NCI-H1436 treated with DMSO at 0.1 percent for 48 hours (cell line): ENCODE results near the gene HDAC8.

Source experiments
- DNase-seq: peaks from one replicate; lab custom pipeline; 2025; lab: John Stamatoyannopoulos, UW

HDAC8 gene

DNA sequence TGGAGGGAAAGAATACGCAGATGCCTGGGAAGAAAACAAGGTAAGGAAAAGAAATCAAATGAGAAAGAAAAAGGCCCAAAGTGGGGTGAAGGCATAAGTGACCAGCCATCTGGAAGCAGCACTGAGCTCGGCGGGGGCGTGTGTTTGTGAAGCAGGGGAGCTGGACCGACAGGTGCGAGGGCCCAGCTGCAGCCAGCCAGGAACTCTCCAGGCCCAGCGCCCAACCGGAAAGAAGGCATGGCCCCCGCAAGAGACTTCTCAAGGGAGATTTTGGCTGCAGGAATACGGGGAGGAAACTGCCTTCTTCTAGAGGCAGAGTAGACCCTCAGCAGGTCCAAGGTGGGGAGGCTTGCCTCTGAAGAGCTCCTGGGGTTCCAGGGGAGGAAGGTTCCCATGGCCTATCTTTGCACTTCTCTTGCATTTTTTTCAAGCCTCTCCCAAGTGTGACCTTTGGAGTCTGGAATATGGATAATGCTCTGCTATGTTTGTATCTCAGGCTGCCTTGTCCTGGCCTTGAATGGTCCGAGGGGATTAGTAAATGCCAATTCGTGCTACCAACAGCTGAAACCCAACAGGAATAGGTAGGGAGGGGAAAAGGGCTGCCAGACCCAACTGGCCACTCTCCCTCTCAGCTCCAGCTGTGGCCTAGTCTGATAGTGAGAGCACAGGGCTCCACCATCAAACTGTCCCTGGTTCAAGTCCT is 256.1 kb downstream of the HDAC8 start:
- DNase-seq, result no peak

DNA sequence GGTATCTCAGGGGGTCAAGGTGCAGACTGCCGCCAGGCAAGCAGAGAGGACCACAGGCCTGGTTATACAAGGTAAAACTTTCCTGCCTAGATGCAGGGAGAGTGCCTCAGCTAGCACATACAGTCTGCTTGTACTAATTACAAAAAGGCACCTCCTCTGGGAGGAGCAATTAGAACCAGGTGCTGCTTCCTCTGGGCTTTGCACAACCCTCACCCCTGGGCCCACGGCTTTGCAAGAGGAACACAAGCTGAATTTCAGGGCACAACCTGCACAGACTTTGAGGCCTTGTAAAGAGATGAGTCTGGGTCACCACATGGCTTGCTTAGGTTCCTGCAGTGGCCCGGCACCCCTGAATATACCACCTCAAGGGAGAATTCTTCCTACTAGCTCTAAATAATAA is 257.8 kb downstream of the HDAC8 start:
- DNase-seq, result peak; percentile 70

DNA sequence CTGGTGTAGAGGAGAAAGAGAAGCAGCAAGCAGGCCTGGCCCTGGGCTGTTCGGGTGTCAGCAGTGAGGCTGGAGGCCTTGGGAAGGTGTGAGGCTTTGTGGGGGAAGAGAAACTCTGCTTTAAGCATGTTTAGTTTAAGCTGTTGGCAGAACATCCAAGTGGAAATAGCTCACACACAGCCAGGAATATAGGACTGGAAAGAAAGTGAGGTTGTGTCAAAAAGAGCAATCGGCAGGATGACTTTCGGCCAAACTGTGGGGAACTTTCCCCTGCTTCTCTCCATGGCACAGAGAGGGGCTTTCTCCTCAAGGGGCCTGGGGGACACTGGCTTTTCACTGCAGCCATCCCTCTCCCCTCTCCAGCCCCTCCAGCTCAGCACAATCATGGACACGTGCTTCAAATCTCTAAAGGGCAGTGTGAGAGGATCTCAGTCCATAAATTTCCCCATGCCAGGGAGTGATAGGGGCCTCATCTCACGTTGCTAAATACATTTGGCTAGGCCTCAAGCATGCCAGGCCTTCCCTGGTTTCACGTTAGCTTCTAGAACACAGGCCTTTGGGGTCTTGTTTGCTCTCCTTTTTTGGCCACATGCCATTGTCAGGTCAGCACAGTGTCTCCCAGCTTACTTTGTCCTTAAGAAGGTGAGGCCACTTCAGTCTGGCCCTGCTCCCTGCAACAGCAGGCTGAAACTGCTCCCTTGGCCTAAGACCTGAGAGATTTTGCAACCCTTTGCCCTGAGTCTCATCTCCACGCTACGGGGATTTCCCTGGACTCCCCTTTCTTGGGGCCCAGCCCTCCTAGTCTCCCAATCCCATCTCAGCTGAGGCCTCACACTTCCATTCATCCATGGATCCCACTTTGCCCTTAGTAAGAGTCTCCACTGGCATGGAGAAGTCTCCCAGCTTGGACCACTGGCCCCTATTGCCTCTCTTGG is 258.7 kb downstream of the HDAC8 start:
- DNase-seq, result no peak

DNA sequence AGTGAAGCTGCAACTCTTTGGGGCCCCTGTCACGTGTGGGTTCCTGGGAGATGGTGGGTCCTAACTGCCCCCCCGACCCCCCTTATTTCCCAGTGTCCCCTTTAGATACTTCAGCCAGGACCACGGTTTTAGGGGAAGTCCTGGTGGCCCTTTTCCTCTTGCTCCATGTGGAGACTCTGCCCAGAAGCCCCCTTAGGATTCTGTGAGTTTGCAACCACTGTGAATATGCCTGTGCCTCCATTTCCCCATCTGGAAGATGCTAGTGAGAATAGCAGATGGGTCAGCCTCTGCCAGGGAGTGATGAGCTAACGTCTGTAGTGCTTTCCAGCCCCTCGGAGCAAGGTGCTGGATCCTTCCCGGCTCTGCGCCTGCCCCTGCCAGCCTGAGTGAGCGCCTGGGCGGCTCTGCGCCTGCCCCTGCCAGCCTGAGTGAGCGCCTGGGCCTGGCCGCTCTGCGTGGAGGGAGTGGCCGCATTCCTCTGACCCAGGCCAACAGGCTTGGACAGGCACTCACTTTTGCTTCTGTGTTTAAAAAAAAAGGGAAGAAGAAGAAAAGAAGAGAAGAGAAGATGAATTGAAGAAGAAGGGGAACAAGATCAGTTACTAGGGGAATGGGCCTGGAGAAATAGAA is 260.2 kb downstream of the HDAC8 start:
- no peak for DNase-seq

DNA sequence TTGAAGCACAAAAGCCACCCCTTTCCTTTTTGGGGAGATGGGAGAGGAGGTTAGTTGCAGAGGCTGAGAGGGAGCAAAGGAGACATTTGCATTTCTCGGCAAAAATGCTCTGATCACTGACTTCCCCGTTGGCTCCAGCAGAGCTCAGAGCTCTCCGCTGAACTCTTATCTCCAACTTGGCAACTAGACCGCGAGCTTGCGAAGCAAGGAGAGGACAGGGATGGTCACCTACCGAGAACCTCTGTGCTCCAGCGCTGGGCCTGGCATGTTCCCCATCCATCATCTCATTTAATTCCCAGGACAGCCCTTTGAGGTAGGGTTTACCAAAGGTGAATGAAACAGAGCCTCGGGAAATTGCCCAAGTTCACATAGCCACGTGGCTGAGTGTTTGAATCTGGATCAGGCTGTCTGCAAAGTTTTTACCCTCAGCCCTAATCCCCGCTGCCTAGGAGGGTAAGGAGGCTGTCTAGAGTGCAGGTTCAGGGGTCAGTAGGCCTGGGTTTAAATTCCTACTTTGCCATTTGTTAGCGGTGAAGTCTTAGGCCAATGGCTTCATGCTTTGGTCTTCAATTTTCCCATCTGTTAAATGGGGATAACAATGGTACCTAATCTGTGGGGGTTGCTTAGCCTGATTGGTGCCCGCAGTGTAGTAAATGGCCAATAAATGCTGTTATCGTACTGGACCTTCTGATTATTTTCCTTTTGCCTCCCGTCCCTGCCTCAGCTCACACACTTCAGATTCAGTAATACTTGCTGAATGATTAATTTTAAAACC is 263.2 kb downstream of the HDAC8 start:
- no peak for DNase-seq

DNA sequence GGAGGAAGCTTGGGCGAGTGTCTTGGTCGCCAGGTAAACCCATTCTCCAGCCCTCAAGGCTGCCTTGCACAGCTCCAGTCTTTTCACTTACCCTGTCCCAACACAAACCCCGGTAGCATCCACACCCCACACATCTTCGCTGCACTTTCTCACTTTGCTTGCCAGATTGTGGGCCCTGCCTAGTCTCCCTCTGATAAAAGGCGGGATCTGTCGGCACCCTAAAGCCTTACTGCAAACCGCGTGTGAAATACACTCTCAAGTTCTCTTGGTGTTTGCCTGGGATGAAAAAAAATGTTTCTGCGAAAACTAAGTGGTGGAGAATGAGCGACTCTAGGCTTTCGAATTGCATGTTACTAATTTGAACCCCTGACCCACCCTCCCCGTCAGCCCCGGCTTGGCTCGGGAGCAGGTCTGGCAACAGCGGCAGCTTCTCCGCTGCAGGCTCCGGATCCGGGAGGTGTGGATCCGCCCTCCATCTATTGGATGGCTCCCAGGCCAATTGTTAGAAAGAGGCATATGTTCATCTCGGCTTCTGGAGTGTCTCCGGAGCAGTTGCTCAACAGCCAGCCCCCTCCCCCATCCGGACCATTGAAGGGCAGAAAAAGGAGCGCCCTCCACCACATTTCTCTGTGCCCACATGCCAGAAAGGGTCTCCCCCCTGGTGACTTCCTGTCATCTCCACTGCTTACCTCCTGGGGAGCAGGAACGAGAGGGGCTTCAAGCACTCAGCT is 263.9 kb downstream of the HDAC8 start:
- DNase-seq, result peak; percentile 58

DNA sequence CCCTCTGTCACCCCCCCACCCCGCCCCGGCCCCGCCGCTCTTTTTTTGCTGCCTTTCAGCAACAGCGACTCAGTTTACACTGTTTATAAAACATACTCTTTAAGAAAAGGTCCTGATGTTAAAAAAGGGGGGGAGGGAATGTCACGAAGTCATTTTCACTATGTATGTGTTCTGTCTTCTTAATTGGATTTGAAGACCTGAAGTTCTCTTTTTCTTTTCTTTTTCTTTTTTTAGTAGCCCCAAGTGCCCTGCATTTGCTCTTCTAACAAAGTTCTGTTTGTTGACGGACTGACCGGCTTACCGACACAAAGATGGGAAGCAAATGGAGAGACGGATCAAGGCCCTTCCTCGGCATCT is 264.5 kb downstream of the HDAC8 start:
- DNase-seq, result no peak

DNA sequence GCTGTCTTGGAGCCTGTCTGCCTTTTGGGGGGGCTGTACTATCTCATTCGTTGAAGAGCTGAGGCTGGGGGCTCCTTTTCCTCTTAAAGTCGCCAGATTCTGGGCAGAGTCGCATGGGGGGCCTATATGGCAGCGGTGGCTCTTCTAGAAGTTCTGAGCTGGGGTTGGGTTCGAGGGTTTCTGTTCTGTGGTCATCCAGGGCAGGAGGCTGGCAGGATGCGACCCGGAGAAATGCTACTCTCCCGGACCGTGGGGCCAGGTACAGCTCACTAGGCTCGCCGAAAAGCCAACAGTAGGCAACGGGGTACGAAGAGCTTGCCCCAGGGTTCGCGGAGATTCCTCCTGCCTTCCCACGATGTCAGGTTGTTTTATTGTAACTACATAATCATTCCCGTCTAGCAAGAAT is 265.0 kb downstream of the HDAC8 start:
- DNase-seq, result no peak

DNA sequence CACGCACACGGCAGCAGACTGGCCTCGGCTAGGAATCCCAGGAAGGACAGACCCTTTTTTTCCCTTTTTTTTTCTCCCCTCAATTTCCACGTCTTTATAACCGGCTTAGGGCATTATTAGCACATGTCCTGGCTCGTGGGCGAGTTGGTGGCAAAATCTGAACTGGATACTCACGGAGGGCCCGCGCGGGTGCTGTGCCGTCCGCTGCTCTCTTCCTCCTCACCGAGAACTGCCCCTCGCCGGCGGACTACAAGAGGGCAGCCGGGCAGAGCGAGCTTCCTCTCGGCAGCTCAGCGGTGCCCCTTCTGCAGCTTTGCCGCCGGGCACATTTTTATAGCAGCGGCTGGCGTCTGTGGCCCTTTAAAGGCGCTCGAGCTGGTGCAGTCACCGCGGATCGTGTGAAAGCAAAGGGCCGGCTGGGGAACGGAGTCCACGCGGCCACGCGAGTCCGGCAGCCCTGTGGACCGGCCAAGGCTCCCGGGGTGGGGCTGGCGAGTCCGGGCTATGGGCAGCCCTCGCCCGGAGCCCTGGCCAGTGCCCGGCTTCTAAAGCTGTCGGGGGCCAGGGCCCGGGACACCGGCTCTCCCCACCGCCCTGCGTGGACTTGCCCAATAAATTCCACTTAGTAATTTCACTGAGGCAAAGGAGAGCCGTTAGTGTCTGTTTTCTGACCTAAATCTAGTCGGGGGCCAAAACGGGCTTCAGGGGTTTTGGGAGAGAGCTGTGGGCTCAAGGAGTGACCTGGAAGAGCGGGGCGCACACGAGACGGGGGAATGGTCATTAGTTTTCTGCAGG is 265.6 kb downstream of the HDAC8 start:
- no peak for DNase-seq

DNA sequence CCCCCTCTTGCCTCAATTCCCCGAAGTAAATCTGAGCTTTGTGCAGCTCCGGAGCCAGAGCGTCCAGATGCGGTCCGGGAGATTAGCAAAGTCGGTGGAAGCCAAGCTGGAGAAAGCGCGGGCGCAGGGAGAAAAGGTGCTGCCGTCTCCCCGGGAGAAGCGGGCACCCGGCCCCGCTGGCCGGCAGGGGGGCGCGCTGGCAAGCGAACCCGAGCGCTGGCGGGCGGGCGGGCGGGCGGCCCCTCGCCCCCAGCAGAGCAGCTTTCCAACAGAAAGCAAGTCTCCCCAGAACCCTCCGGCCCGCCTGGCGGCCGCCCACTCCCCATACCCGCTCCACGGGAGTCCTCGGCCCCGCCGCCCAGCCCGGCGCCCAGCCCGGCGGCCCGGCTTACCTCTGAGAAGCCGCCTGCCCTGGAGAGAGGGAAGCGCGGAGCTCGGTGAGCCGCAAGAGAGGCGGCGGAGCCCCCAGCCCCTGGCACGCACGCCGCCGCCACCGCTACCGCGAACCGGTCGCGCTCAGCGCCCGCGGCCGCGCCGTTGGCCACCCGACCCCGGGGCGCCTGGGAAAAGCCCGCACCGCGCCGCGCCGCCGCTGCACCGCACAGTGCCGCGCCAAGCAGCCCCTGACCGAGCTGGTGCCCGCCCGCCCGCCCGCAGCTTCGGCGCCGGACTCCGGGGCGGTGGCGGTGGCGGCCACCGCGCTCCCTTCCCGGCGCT is 266.4 kb downstream of the HDAC8 start:
- DNase-seq, result no peak

DNA sequence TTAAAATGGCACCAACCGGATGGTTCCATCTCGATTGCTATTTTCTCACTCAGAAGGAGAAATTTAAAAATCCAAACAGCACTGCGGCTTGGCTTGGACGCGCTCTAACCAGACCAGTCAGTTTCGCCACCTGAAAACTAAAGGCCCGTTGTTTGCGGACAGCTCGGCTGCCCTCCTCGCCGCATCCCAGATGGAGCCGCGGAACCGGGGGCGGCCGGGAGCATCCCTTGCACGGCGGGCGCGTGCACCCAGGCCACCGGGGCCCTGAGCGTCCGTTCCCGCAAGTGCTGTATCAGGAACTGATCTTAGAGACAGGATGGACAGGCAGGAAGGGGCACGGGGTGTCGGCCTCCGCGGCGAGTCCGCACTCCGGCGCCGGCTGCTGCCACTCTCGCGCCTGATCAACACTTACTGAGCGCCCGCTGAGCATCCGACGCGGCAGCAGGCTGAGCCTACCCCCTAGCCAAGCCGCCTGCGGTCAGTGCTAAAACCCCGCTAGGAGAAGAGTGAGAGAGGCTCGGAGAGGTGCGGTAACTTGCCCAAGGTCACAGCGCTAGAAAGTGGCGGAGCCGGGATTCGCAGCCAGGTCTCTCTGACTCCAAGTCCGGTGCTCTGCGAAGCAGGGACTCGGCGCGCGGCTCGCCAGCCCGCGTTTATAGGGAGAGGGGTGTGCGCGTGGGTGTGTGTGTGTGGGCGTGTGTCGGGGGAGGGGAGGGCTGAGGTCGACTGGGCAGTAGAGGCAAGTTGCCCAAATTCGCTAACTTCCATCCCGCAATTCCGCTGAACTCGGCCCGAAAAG is 267.2 kb downstream of the HDAC8 start, which contains the start of gene CITED1:
TSS of gene CITED1 (minus strand) at position 629 of the 799 bp plus-strand sequence. CDS start 3,045 bp downstream, outside the sequence.
- no peak for DNase-seq

DNA sequence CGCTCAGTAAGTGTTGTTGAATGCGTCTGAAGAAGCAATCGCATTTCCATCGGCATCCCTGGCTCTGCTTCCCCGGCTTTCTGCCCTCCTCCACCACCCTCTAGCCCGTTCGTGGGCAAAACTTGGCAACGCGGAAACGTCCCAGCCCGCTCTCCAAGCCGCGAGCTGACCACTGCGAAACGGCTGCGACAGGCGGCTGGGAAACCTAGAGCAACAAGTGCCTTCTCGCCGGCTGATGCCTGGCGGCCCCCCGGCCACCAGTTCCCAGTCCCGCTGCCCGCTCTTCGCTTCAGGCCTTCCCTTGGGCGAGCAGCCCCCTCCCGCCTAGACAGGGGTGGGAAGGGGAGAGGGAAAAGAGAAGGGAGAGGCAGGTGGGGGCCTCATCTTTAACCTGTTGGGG is 267.8 kb downstream of the HDAC8 start:
- no peak for DNase-seq

DNA sequence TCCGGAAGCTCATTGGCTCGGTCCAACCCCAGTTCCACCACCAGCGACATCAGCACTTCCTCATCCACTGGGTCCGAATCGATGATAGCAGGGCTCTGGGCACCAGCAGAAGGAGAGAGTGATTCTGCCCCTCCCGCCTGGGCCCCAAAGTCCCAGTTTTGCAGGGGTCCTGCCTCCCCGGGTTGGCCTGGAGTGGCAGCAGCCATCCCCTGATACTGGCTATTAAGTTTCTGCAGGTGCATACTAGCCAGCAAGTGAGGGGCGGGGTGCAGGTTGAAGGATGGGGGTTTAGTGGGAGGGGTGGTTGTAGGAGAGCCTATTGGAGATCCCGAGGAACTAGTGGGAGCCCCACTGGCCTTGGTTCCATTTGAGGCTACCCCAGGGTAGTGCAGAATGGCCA is 270.9 kb downstream of the HDAC8 start:
- DNase-seq, result no peak

DNA sequence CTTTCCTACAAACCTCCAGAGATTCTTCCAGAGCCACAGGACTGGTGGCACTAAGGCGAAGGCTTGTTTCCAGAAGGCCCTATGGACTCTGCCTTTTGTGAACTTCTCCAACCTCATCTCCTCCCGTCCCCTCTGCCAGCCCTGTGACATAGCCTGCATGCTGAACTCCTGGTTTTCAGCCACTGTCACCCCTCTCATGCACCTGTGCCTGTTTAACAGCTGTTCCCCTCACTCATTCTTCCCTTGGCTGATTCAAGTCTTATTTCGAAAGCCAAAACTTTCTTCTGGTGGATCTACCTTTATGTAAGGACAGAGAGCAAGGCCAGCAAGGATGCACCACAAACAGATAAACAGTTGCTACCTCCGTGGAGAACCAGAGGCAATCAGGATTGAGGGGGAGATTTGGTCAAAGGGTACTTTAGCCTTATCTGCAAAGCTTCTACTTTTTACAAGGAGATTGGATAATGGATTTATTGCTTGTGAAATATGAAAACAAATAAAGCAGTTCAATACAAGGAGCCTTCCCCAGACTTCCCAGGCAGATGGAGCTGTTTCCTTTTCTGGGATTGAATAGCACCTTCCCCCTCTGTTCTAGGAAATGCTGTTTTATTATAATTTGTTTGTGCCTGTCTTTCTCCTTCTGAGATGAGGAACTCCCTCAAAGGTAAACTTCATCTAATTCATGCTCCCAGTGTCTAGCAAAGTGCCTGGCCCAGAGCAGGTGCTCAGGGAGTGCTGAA is 272.6 kb downstream of the HDAC8 start:
- DNase-seq, result no peak

DNA sequence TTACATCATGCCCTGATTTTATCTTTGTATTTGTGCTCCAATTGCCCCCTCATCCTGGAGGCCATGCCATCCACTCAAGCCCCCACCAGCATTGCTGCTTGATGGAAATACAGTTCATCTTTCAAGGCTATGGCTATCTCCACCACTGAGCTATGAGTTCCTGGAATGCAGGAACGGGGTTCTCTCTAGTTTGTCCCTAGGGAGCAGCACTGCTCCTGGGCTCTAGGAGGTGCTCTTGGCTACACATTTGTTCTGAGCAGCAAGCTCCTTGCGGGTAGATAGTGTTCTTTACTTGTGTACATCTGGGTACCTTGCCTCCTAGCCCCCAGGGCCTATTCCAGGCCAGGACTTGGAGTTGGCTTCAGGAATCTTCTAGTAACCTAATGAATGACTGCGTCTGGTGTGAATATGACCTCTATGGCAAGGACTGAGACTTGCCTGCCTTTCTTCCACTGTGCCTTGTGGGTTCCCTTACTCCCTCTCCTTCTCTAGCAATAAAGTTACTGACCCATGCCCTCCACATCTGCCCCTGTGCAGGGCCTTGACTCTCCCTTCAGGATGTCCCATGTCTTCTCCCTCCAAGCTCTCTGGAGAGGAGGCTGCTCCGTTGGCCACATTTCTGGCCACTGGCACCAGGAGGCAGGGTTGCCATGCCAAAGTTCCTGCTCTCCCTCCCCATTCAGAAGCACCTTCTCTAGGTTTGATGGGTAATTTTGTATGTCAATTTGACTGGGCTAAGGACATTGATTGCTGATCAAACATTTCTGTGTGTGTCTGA is 274.5 kb downstream of the HDAC8 start:
- no peak for DNase-seq

DNA sequence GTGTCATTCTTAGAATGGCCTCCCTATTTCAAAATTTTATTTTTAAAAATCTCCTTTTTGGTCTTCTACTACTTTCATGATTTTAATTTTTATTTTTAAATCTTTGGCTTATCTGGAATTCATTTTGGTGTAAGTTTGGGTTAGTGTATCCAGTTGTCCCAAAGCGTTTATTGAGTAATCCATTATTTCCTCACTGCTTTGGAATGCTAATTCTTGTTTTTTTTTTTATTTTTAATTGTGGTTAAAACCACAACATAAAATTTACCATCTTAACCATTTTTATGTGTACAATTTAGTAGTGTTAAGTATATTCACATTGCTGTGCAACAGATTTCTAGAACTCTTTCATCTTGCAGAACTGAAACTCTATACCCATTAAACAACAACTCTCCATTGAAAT is 275.7 kb downstream of the HDAC8 start:
- no peak for DNase-seq

DNA sequence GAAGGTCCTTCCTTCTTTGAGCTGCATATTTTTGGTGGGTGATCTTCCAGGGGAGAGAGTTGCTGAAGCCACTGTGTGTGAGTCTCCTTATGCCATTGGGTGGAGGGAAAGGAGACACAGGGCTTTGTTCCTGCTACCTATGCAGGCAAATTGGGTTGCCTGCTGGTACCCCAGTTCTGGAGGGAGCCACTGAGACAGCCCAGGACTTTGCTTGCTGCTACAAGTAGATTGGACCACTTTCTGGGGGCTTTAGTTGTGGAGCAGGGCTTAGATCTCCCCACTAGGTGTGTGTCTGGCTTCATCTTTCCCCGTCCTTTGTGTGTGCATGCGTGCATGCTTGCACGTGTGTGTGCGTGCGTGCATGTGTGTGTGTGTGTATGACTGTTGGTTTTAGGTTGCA is 276.9 kb downstream of the HDAC8 start:
- DNase-seq, result no peak

DNA sequence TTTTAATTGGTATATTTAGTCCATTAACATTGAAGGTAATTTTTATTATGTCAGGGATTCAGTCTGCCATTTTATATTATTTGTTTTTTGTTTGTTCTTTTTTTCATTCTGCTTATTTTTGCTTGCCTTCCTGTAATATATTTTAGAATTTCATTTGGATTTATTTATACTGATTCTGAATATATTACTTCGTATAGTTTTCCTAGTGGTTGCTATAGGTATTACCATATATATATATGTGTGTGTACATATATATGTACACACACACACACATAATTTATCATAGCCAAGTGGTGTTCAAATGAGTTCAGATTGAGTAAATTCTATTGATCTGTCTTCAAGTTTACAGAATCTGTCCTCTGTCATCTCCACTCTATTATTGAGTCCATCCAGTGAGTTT is 278.1 kb downstream of the HDAC8 start:
- DNase-seq, result no peak
